Activated CD4-positive, alpha-beta memory T cell treated with anti-CD3 and anti-CD28 coated beads, Interleukin-2, amount 10 ng/mL, durations not matched to agents 7 days and 5 days (primary cell): Measurements from ENCODE around the gene AKIRIN2. TPM values are rescaled to one million over a fixed set of nuclear protein-coding genes. Genes with fewer than 3 reads are reported as not detected.

Experiments used
- CTCF ChIA-PET: fragments of 350-600 bp; sonication (Branson Sonifier 250); formaldehyde crosslinking; loops from one replicate; lab custom pipeline; 2021; ENCODE audit warnings: antibody characterized with exemption, inconsistent platforms; lab: Charles Lee
- POLR2A ChIA-PET: fragments of 350-600 bp; sonication (Branson Sonifier 250); formaldehyde crosslinking; loops from one replicate; lab custom pipeline; 2021; ENCODE audit warnings: antibody characterized with exemption; lab: Charles Lee
- DNase-seq: peaks from one replicate; pipeline ENCODE4 v3.0.0-alpha.2; 2020
- H3K27ac Mint-ChIP-seq: one replicate; pipeline ENCODE4 v1.8.0; 2021; ENCODE audit warnings: mild to moderate bottlenecking, mixed read lengths
- H3K27me3 Mint-ChIP-seq: one replicate; pipeline ENCODE4 v1.8.0; 2021; ENCODE audit warnings: mixed read lengths
- H3K36me3 Mint-ChIP-seq: one replicate; pipeline ENCODE4 v1.8.0; 2021; ENCODE audit warnings: low read depth, mixed read lengths
- H3K4me1 Mint-ChIP-seq: one replicate; pipeline ENCODE4 v1.8.0; 2021; ENCODE audit warnings: mixed read lengths
- H3K4me3 Mint-ChIP-seq: one replicate; pipeline ENCODE4 v1.8.0; 2021; ENCODE audit warnings: mild to moderate bottlenecking, mixed read lengths
- H3K9me3 Mint-ChIP-seq: one replicate; pipeline ENCODE4 v1.8.0; 2021; ENCODE audit warnings: mixed read lengths
- total RNA-seq, 2 experiments: library from RNA; stranded (reverse); gene quantifications; one replicate each; pipeline ENCODE4 v1.2.3, GENCODE V29; 2021

The AKIRIN2 gene
- total RNA-seq, 2 experiments from 2014 or later = 56.5 to 58.5 TPM

GRCh38 chr6:87731080-87731479 is 29.0 kb upstream of the AKIRIN2 start:
- peaks cover 7% of the 10 kb centered on the region for H3K27me3 Mint-ChIP-seq
- H3K36me3 Mint-ChIP-seq = no peaks in the 10 kb centered on the region
- no peak overlapping the region for H3K27ac Mint-ChIP-seq
- H3K9me3 Mint-ChIP-seq = peaks cover 9% of the 10 kb centered on the region
- H3K4me3 Mint-ChIP-seq = no peak overlapping the region
- H3K4me1 Mint-ChIP-seq = peaks cover 33% of the 10 kb centered on the region
- ChIA-PET POLR2A (interaction anchor here (1.5 kb wide), 1 partner anchor 25 kb away, joined by 3 read pairs; no protein-coding TSS in a partner anchor), CTCF (interaction anchor here (0.6 kb wide), 1 partner anchor 23 kb away, joined by 4 read pairs; no protein-coding TSS in a partner anchor)
- DNase-seq = no peak

- CTCF ChIA-PET = no interaction called here
- no peaks in the 10 kb centered on the region for H3K36me3 Mint-ChIP-seq
Observed at GRCh38 chr6:87729965-87730719, 28.1 kb upstream of the AKIRIN2 start.

GRCh38 chr6:87728706-87729105 is 26.7 kb upstream of the AKIRIN2 start:
- Mint-ChIP-seq H3K36me3 (no peaks in the 10 kb centered on the region), H3K9me3 (peaks cover 1% of the 10 kb centered on the region), H3K27ac (no peak overlapping the region), H3K4me3 (no peak overlapping the region), H3K27me3 (peaks cover 7% of the 10 kb centered on the region), H3K4me1 (peaks cover 42% of the 10 kb centered on the region)
- no peak for DNase-seq
- ChIA-PET POLR2A (interaction anchor here (1.0 kb wide), 1 partner anchor 26 kb away, joined by 3 read pairs; the partner anchor contains the start of gene AKIRIN2), CTCF (no interaction called here)

More at GRCh38 chr6:87729965-87730719, 28.1 kb upstream of the AKIRIN2 start:
- Mint-ChIP-seq H3K4me1 (peaks cover 38% of the 10 kb centered on the region), H3K27ac (no peak overlapping the region), H3K27me3 (peaks cover 7% of the 10 kb centered on the region), H3K4me3 (no peak overlapping the region), H3K9me3 (peaks cover 9% of the 10 kb centered on the region)
- POLR2A ChIA-PET = interaction anchor here (1.2 to 1.5 kb wide), 3 partner anchors 9 to 28 kb away, joined by 3 to 7 read pairs (median 4); partner anchors contain the start of gene AKIRIN2
- DNase-seq = no peak

GRCh38 chr6:87724983-87725811 is 23.2 kb upstream of the AKIRIN2 start:
- peak overlapping the region; percentile 41 for H3K27ac Mint-ChIP-seq
- no peak for DNase-seq
- no peak overlapping the region for H3K4me3 Mint-ChIP-seq
- CTCF ChIA-PET = no interaction called here
- H3K9me3 Mint-ChIP-seq = no peaks in the 10 kb centered on the region
- H3K27me3 Mint-ChIP-seq = peaks cover 4% of the 10 kb centered on the region
- H3K4me1 Mint-ChIP-seq = peaks cover 34% of the 10 kb centered on the region
- no peaks in the 10 kb centered on the region for H3K36me3 Mint-ChIP-seq
- POLR2A ChIA-PET = interaction anchor here (2.4 kb wide), 1 partner anchor 24 kb away, joined by 19 read pairs; the partner anchor contains the start of gene AKIRIN2

- Mint-ChIP-seq H3K4me1 (peaks cover 42% of the 10 kb centered on the region), H3K4me3 (no peak overlapping the region), H3K9me3 (no peaks in the 10 kb centered on the region), H3K27ac (peak overlapping the region; percentile 23), H3K27me3 (no peaks in the 10 kb centered on the region), H3K36me3 (no peaks in the 10 kb centered on the region)
- POLR2A ChIA-PET = interaction anchor here (0.5 to 2.4 kb wide), 8 partner anchors 15 to 209 kb away, joined by 3 to 19 read pairs (median 4); partner anchors contain the start of genes AKIRIN2 and RARS2
- DNase-seq = peak; percentile 43
- CTCF ChIA-PET = interaction anchor here (1.3 to 1.4 kb wide), 2 partner anchors 10 to 15 kb away, joined by 7 to 8 read pairs; no protein-coding TSS in a partner anchor
Observed at GRCh38 chr6:87723170-87724078, 21.4 kb upstream of the AKIRIN2 start.

- Mint-ChIP-seq H3K9me3 (no peaks in the 10 kb centered on the region), H3K27me3 (no peaks in the 10 kb centered on the region), H3K4me3 (no peak overlapping the region), H3K36me3 (no peaks in the 10 kb centered on the region), H3K4me1 (peaks cover 46% of the 10 kb centered on the region), H3K27ac (peak overlapping the region; percentile 23)
- POLR2A ChIA-PET = interaction anchor here (0.7 to 2.4 kb wide), 6 partner anchors 16 to 184 kb away, joined by 3 to 19 read pairs (median 4); partner anchors contain the start of gene AKIRIN2
- CTCF ChIA-PET = interaction anchor here (1.4 kb wide), 1 partner anchor 16 kb away, joined by 8 read pairs; no protein-coding TSS in a partner anchor
- DNase-seq = no peak
Observed at GRCh38 chr6:87722540-87723169, 20.6 kb upstream of the AKIRIN2 start.

GRCh38 chr6:87721311-87721710 is 19.3 kb upstream of the AKIRIN2 start:
- ChIA-PET POLR2A (interaction anchor here (0.9 kb wide), 1 partner anchor 20 kb away, joined by 3 read pairs; no protein-coding TSS in a partner anchor), CTCF (interaction anchor here (0.7 kb wide), 2 partner anchors 16 to 88 kb away, joined by 3 read pairs; no protein-coding TSS in a partner anchor)
- no peaks in the 10 kb centered on the region for H3K9me3 Mint-ChIP-seq
- no peaks in the 10 kb centered on the region for H3K36me3 Mint-ChIP-seq
- H3K27me3 Mint-ChIP-seq = no peaks in the 10 kb centered on the region
- no peak overlapping the region for H3K4me3 Mint-ChIP-seq
- no peak for DNase-seq
- H3K27ac Mint-ChIP-seq = no peak overlapping the region
- H3K4me1 Mint-ChIP-seq = peaks cover 46% of the 10 kb centered on the region

GRCh38 chr6:87718662-87719433 is 16.8 kb upstream of the AKIRIN2 start:
- no peak overlapping the region for H3K4me3 Mint-ChIP-seq
- ChIA-PET CTCF (interaction anchor here (0.8 to 1.9 kb wide), 4 partner anchors 14 to 20 kb away, joined by 3 to 5 read pairs (median 4); partner anchors contain the start of gene AKIRIN2), POLR2A (interaction anchor here (1.2 to 3.2 kb wide), 6 partner anchors 13 to 38 kb away, joined by 3 to 22 read pairs (median 6); partner anchors contain the start of gene AKIRIN2)
- H3K4me1 Mint-ChIP-seq = peaks cover 45% of the 10 kb centered on the region
- H3K36me3 Mint-ChIP-seq = no peaks in the 10 kb centered on the region
- H3K27me3 Mint-ChIP-seq = no peaks in the 10 kb centered on the region
- peak; percentile 49 for DNase-seq
- H3K9me3 Mint-ChIP-seq = no peaks in the 10 kb centered on the region
- H3K27ac Mint-ChIP-seq = peak overlapping the region; percentile 45

GRCh38 chr6:87716928-87717614 is 15.0 kb upstream of the AKIRIN2 start:
- Mint-ChIP-seq H3K36me3 (no peaks in the 10 kb centered on the region), H3K27ac (no peak overlapping the region), H3K9me3 (no peaks in the 10 kb centered on the region), H3K27me3 (no peaks in the 10 kb centered on the region), H3K4me3 (no peak overlapping the region), H3K4me1 (peaks cover 35% of the 10 kb centered on the region)
- CTCF ChIA-PET = interaction anchor here (1.0 to 1.9 kb wide), 4 partner anchors 12 to 115 kb away, joined by 3 to 5 read pairs (median 4); partner anchors contain the start of gene AKIRIN2
- POLR2A ChIA-PET = interaction anchor here (1.5 to 3.2 kb wide), 3 partner anchors 12 to 40 kb away, joined by 3 to 22 read pairs (median 15); partner anchors contain the start of gene AKIRIN2
- no peak for DNase-seq
